ENCODE data around the gene TUBB. TPM values are rescaled to one million over a fixed set of nuclear protein-coding genes. Genes with fewer than 3 reads are reported as not detected.

TUBB gene
- total and polyA plus RNA-seq, 4 donors = 115 to 533 (median 210) TPM

GRCh38 chr6:30730601-30731435 lies 10.7 kb downstream of the TUBB start:
- Histone ChIP-seq H3K9ac (ENCODE audit: low read depth in 1 of 2, low read length in 2 of 2) (no peak overlapping the region), H3K27me3 (ENCODE audit: control insufficient read depth in 4 of 4, insufficient read depth in 4 of 4, low read length in 3 of 4) (no peaks in the 10 kb centered on the region), H3K4me1 (ENCODE audit: control insufficient read depth in 4 of 4, insufficient read depth in 4 of 4, low read length in 3 of 4) (peaks cover 0 to 10% (median 5%) of the 10 kb centered on the region in 4 donors), H3K36me3 (ENCODE audit: control insufficient read depth in 4 of 4, insufficient read depth in 3 of 4, low read depth in 1 of 4, low read length in 3 of 4) (peaks cover 14 to 49% (median 35%) of the 10 kb centered on the region in 4 donors), H3K27ac (ENCODE audit: low read depth in 1 of 2, low read length in 2 of 2) (no peak overlapping the region), H3K9me3 (ENCODE audit: control insufficient read depth in 4 of 4, low read length in 3 of 4) (no peaks in the 10 kb centered on the region), H3K4me3 (ENCODE audit: low read depth in 1 of 3, low read length in 3 of 3) (no peak overlapping the region)
- no peak for TF ChIP-seq HNF4A (conservative IDR thresholded peaks at IDR 0.05)
- TF ChIP-seq RAD21 (IDR thresholded peaks at IDR 0.05) = peak; percentile 85 to 91
- TF ChIP-seq TAF1 (conservative IDR thresholded peaks at IDR 0.05) = no peak
- TF ChIP-seq ATF3 (IDR thresholded peaks at IDR 0.05) = no peak
- TF ChIP-seq ZBTB33 (IDR thresholded peaks at IDR 0.05) = no peak
- peak in 1 of 2 donors; percentile 47 for TF ChIP-seq RXRA (IDR thresholded peaks at IDR 0.05)
- TF ChIP-seq CTCF (IDR thresholded peaks at IDR 0.05; ENCODE audit: low read depth, low read length, missing input control) = peak; percentile 82
- 32% methylated on average over 30 of the region's 30 CpGs for WGBS
- peak; percentile 77 for DNase-seq (ENCODE audit: low spot score)

GRCh38 chr6:30732237-30732943 lies 12.2 kb downstream of the TUBB start:
- Histone ChIP-seq H3K27ac (ENCODE audit: low read depth in 1 of 2, low read length in 2 of 2) (no peak overlapping the region), H3K4me1 (ENCODE audit: control insufficient read depth in 4 of 4, insufficient read depth in 4 of 4, low read length in 3 of 4) (peaks cover 0 to 10% (median 5%) of the 10 kb centered on the region in 4 donors), H3K27me3 (ENCODE audit: control insufficient read depth in 4 of 4, insufficient read depth in 4 of 4, low read length in 3 of 4) (no peaks in the 10 kb centered on the region), H3K4me3 (ENCODE audit: low read depth in 1 of 3, low read length in 3 of 3) (no peak overlapping the region), H3K36me3 (ENCODE audit: control insufficient read depth in 4 of 4, insufficient read depth in 3 of 4, low read depth in 1 of 4, low read length in 3 of 4) (peaks cover 14 to 49% (median 36%) of the 10 kb centered on the region in 4 donors), H3K9ac (ENCODE audit: low read depth in 1 of 2, low read length in 2 of 2) (no peak overlapping the region), H3K9me3 (ENCODE audit: control insufficient read depth in 4 of 4, low read length in 3 of 4) (no peaks in the 10 kb centered on the region)
- WGBS = 94% methylated on average over 12 of the region's 12 CpGs
- DNase-seq (ENCODE audit: low spot score) = no peak
- TF ChIP-seq RAD21 (IDR thresholded peaks at IDR 0.05) (no peak), FOXA2 (IDR thresholded peaks at IDR 0.05) (no peak), GABPA (IDR thresholded peaks at IDR 0.05 in 1 of 2, conservative IDR thresholded peaks at IDR 0.05 in 1 of 2) (no peak), MAX (IDR thresholded peaks at IDR 0.05) (no peak), REST (IDR thresholded peaks at IDR 0.05) (no peak), JUND (IDR thresholded peaks at IDR 0.05) (no peak), HNF4A (conservative IDR thresholded peaks at IDR 0.05) (no peak)
